ENCODE results near the gene COL9A3. TPM values are rescaled to one million over a fixed set of nuclear protein-coding genes. Genes with fewer than 3 reads are reported as not detected.

COL9A3 gene
- total RNA-seq, 3 donors from 2014 or later (not counting 1 experiment from before 2014, with no cell fraction given), result 1.9 TPM; not detected in 2

- intact Hi-C loops (cut with micrococcal nuclease), result no loop called here
- H3K4me1 Mint-ChIP-seq, result peaks cover 7 to 13% of the 10 kb centered on the region in 2 donors
Measured at GRCh38 chr20:62880147-62880934, 63.5 kb downstream of the COL9A3 start.

GRCh38 chr20:62880935-62881661 lies 64.2 kb downstream of the COL9A3 start:
- ATAC-seq, result no peak
- H3K27ac Mint-ChIP-seq, result no peak overlapping the region
- H3K4me3 Mint-ChIP-seq, result no peak overlapping the region
- Histone ChIP-seq H3K36me3 (ENCODE audit: control insufficient read depth, insufficient read depth, low read length) (peaks cover 20% of the 10 kb centered on the region), H3K4me1 (ENCODE audit: control insufficient read depth, insufficient read depth, low read length) (peaks cover 7% of the 10 kb centered on the region), H3K27ac (ENCODE audit: low read length) (no peak overlapping the region), H3K9me3 (ENCODE audit: control insufficient read depth, insufficient read depth, low read length) (no peaks in the 10 kb centered on the region), H3K4me3 (ENCODE audit: low read length) (no peak overlapping the region), H3K27me3 (ENCODE audit: control insufficient read depth, insufficient read depth, low read length) (no peaks in the 10 kb centered on the region)
- H3K36me3 Mint-ChIP-seq, result no peaks in the 10 kb centered on the region
- H3K4me1 Mint-ChIP-seq, result peaks cover 1 to 6% of the 10 kb centered on the region in 2 donors
- H3K27me3 Mint-ChIP-seq (ENCODE audit: low read depth in 2 of 2), result no peaks in the 10 kb centered on the region
- intact Hi-C loops (cut with micrococcal nuclease), result no loop called here
- no peaks in the 10 kb centered on the region for H3K9me3 Mint-ChIP-seq
- TF ChIP-seq CTCF (IDR thresholded peaks at IDR 0.05), result no peak
- no peak for DNase-seq
- 95% methylated on average over 45 of the region's 45 CpGs for WGBS (ENCODE audit: insufficient coverage)

More at GRCh38 chr20:62880147-62880934, 63.5 kb downstream of the COL9A3 start:
- H3K27me3 Mint-ChIP-seq (ENCODE audit: low read depth in 2 of 2), result no peaks in the 10 kb centered on the region
- H3K36me3 Mint-ChIP-seq, result no peaks in the 10 kb centered on the region
- 97% methylated on average over 37 of the region's 37 CpGs for WGBS (ENCODE audit: insufficient coverage)
- H3K27me3 ChIP-seq (ENCODE audit: control insufficient read depth, insufficient read depth, low read length), result no peaks in the 10 kb centered on the region
- H3K27ac ChIP-seq (ENCODE audit: low read length), result no peak overlapping the region
- H3K4me3 ChIP-seq (ENCODE audit: low read length), result no peak overlapping the region
- H3K9me3 ChIP-seq (ENCODE audit: control insufficient read depth, insufficient read depth, low read length), result no peaks in the 10 kb centered on the region
- TF ChIP-seq CTCF (IDR thresholded peaks at IDR 0.05), result no peak
- H3K4me1 ChIP-seq (ENCODE audit: control insufficient read depth, insufficient read depth, low read length), result peaks cover 11% of the 10 kb centered on the region
- H3K36me3 ChIP-seq (ENCODE audit: control insufficient read depth, insufficient read depth, low read length), result peaks cover 20% of the 10 kb centered on the region
- no peaks in the 10 kb centered on the region for H3K9me3 Mint-ChIP-seq
- no peak overlapping the region for H3K4me3 Mint-ChIP-seq
- ATAC-seq (no peak), DNase-seq (no peak)
- H3K27ac Mint-ChIP-seq, result no peak overlapping the region

GRCh38 chr20:62881662-62882395 lies 65.0 kb downstream of the COL9A3 start:
- Histone ChIP-seq H3K36me3 (ENCODE audit: control insufficient read depth, insufficient read depth, low read length) (peaks cover 23% of the 10 kb centered on the region), H3K9me3 (ENCODE audit: control insufficient read depth, insufficient read depth, low read length) (no peaks in the 10 kb centered on the region), H3K27me3 (ENCODE audit: control insufficient read depth, insufficient read depth, low read length) (no peaks in the 10 kb centered on the region), H3K4me1 (ENCODE audit: control insufficient read depth, insufficient read depth, low read length) (peaks cover 2% of the 10 kb centered on the region), H3K27ac (ENCODE audit: low read length) (no peak overlapping the region), H3K4me3 (ENCODE audit: low read length) (no peak overlapping the region)
- peaks cover 1 to 2% of the 10 kb centered on the region in 2 donors for H3K4me1 Mint-ChIP-seq
- H3K27me3 Mint-ChIP-seq (ENCODE audit: low read depth in 2 of 2), result no peaks in the 10 kb centered on the region
- H3K27ac Mint-ChIP-seq, result no peak overlapping the region
- H3K9me3 Mint-ChIP-seq, result no peaks in the 10 kb centered on the region
- no peak for DNase-seq
- no peak for TF ChIP-seq CTCF (IDR thresholded peaks at IDR 0.05)
- ATAC-seq, result no peak
- intact Hi-C loops (cut with micrococcal nuclease), result no loop called here
- no peak overlapping the region for H3K4me3 Mint-ChIP-seq
- WGBS (ENCODE audit: insufficient coverage), result 97% methylated on average over 46 of the region's 46 CpGs
- no peaks in the 10 kb centered on the region for H3K36me3 Mint-ChIP-seq

Measured in natural killer cell (primary cell).